HCT116 (cell line): Measurements from ENCODE around the gene CEP70. TPM values are rescaled to one million over a fixed set of nuclear protein-coding genes. Genes with fewer than 3 reads are reported as not detected.

Experiments used
- ATAC-seq: fragments of 200-7000 bp; cut with Tn5 transposase; 2 replicates; pipeline ENCODE4 v1.9.1; 2020; ENCODE audit warnings: mild to moderate bottlenecking, moderate library complexity
- BruUV-seq: library from RNA; stranded (reverse); fragments of 400-500 nt; replicated peaks from 2 replicates; lab custom pipeline; 2021; lab: Mats Ljungman, UMichigan
- CTCF ChIA-PET: fragments of 300-600 bp; sonication (Branson Sonifier 250); formaldehyde crosslinking; loops from one replicate; lab custom pipeline; 2021; ENCODE audit warnings: antibody characterized with exemption; lab: Charles Lee
- POLR2A ChIA-PET: fragments of 300-600, 350-600 bp; sonication (Branson Sonifier 250); formaldehyde crosslinking; loops from one replicate; lab custom pipeline; 2021; ENCODE audit warnings: antibody characterized with exemption; lab: Charles Lee
- RAD21 ChIA-PET, 2 experiments: fragments of 300-600 bp; sonication (Branson Sonifier 250); formaldehyde crosslinking; loops; one replicate each; lab custom pipeline; 2023; ENCODE audit warnings: low total read pairs in 2 of 2; ENCODE audit not compliant: uncharacterized antibody in 2 of 2, unreplicated experiment in 2 of 2, low non-redundant PET in 1 of 2; lab: Charles Lee
- DNase-seq: peaks from one replicate; pipeline ENCODE4 v3.0.0-alpha.2; 2010; ENCODE audit warnings: low read depth, low spot score
- H2AFZ ChIP-seq: fragments of 200-600 bp; shearing (Covaris generic), sonication (generic); 2 replicates; pipeline ENCODE4 v1.6.1; 2017; ENCODE audit warnings: low read depth, mixed run types, mixed read lengths, antibody characterized with exemption, low read length; ENCODE audit not compliant: poor library complexity, severe bottlenecking
- H3K27ac ChIP-seq: 2 replicates; pipeline ENCODE4 v1.5.1; 2012; ENCODE audit warnings: low read depth, low read length
- H3K27me3 ChIP-seq: fragments of 200-600 bp; sonication (generic); 2 replicates; pipeline ENCODE4 v1.6.1; 2016; ENCODE audit warnings: mixed run types, low read length, mixed read lengths; ENCODE audit not compliant: insufficient read depth
- H3K36me3 ChIP-seq, 2 experiments: fragments of 200-500 bp in 1 of 2; fragments of 200-600 bp in 1 of 2; sonication (Bioruptor generic) in 1 of 2; sonication (generic) in 1 of 2; 2 replicates each; pipeline versions ENCODE4 v1.5.1 to v1.6.1; 2014 to 2016; ENCODE audit warnings: low read length in 2 of 2, inconsistent platforms in 1 of 2, mixed read lengths in 1 of 2, mixed run types in 1 of 2; ENCODE audit not compliant: insufficient read depth in 2 of 2, control insufficient read depth in 1 of 2
- H3K4me1 ChIP-seq, 2 experiments: fragments of 200-600 bp in 1 of 2; sonication (generic) in 1 of 2; 2 replicates each; pipeline versions ENCODE4 v1.5.1 to v1.6.1; 2012 to 2017; ENCODE audit warnings: low read length in 2 of 2, inconsistent platforms in 1 of 2, mild to moderate bottlenecking in 1 of 2, mixed read lengths in 1 of 2, mixed run types in 1 of 2, moderate library complexity in 1 of 2; ENCODE audit not compliant: insufficient read depth in 2 of 2, control insufficient read depth in 1 of 2
- H3K4me2 ChIP-seq: fragments of 200-600 bp; sonication (generic); 2 replicates; pipeline ENCODE4 v1.6.1; 2017; ENCODE audit warnings: mixed run types, low read length, mixed read lengths
- H3K4me3 ChIP-seq, 2 experiments: fragments of 200-600 bp in 1 of 2; sonication (generic) in 1 of 2; replicated peaks in 1 of 2; 2 replicates each; pipeline ENCODE4 v1.5.1; 2011 to 2016; ENCODE audit warnings: low read length in 2 of 2, control low read depth in 1 of 2, low read depth in 1 of 2, mild to moderate bottlenecking in 1 of 2, mixed read lengths in 1 of 2, mixed run types in 1 of 2
- H3K79me2 ChIP-seq: fragments of 200-600 bp; sonication (generic); 2 replicates; pipeline ENCODE4 v1.6.1; 2017; ENCODE audit warnings: mild to moderate bottlenecking, mixed run types, low read length, moderate library complexity, mixed read lengths; ENCODE audit not compliant: insufficient read depth
- H3K9ac ChIP-seq: fragments of 200-600 bp; sonication (generic); 2 replicates; pipeline ENCODE4 v1.6.1; 2016; ENCODE audit warnings: low read length, mixed read lengths
- H3K9me2 ChIP-seq: fragments of 200-600 bp; sonication (generic), shearing (Covaris generic); 2 replicates; pipeline ENCODE4 v1.6.1; 2017; ENCODE audit warnings: mixed run types, mild to moderate bottlenecking, moderate library complexity; ENCODE audit not compliant: insufficient read depth
- H3K9me3 ChIP-seq, 2 experiments: fragments of 200-500 bp in 1 of 2; fragments of 200-600 bp in 1 of 2; sonication (Bioruptor generic) in 1 of 2; sonication (generic) in 1 of 2; 2 replicates each; pipeline ENCODE4 v1.6.1; 2014 to 2017; ENCODE audit warnings: low read length in 2 of 2, mixed read lengths in 2 of 2, inconsistent platforms in 1 of 2, low read depth in 1 of 2, mild to moderate bottlenecking in 1 of 2, mixed run types in 1 of 2, moderate library complexity in 1 of 2; ENCODE audit not compliant: control insufficient read depth in 1 of 2, insufficient read depth in 1 of 2
- H4K20me1 ChIP-seq: fragments of 200-600 bp; sonication (generic), shearing (Covaris generic); 2 replicates; pipeline ENCODE4 v1.6.1; 2017; ENCODE audit warnings: mixed run types, mild to moderate bottlenecking, moderate library complexity; ENCODE audit not compliant: insufficient read depth
- ATF3 ChIP-seq: IDR thresholded peaks from 2 replicates; pipeline ENCODE4 v1.6.1; 2012
- CBX3 ChIP-seq: IDR thresholded peaks from 2 replicates; pipeline ENCODE4 v1.6.1; 2012; ENCODE audit warnings: low read depth
- CEBPB ChIP-seq: IDR thresholded peaks from 2 replicates; pipeline ENCODE4 v1.6.1; 2012; ENCODE audit warnings: low read depth
- CTCF ChIP-seq, 3 experiments: fragments of 200-600 bp in 1 of 3; sonication (generic) in 1 of 3; IDR thresholded peaks in 2 of 3; conservative IDR thresholded peaks in 1 of 3; 2 replicates each; pipeline ENCODE4 v1.5.1; 2012 to 2017; ENCODE audit warnings: low read depth in 2 of 3, low read length in 2 of 3, antibody characterized with exemption in 1 of 3, borderline replicate concordance in 1 of 3, control low read depth in 1 of 3, mild to moderate bottlenecking in 1 of 3, mixed read lengths in 1 of 3, mixed run types in 1 of 3, moderate library complexity in 1 of 3; ENCODE audit not compliant: insufficient read depth in 1 of 3
- EGR1 ChIP-seq: IDR thresholded peaks from 2 replicates; pipeline ENCODE4 v1.6.1; 2012; ENCODE audit warnings: low read depth
- ELF1 ChIP-seq: IDR thresholded peaks from 2 replicates; pipeline ENCODE4 v1.6.1; 2012; ENCODE audit warnings: low read depth, borderline replicate concordance
- EZH2 ChIP-seq: fragments of 200-600 bp; sonication (generic); IDR thresholded peaks from 2 replicates; pipeline ENCODE4 v1.6.1; 2017; ENCODE audit warnings: antibody characterized with exemption, mixed run types
- EZH2phosphoT487 ChIP-seq: fragments of 200-600 bp; IDR thresholded peaks from 2 replicates; pipeline ENCODE4 v1.6.1; 2018; ENCODE audit warnings: antibody characterized with exemption, borderline replicate concordance
- FOSL1 ChIP-seq: IDR thresholded peaks from 2 replicates; pipeline ENCODE4 v1.6.1; 2012; ENCODE audit warnings: low read depth
- MAX ChIP-seq: IDR thresholded peaks from 2 replicates; pipeline ENCODE4 v1.6.1; 2012
- POLR2A ChIP-seq: IDR thresholded peaks from 2 replicates; pipeline ENCODE4 v1.7.0; 2011; ENCODE audit warnings: borderline replicate concordance; ENCODE audit not compliant: insufficient read depth, insufficient read length; ENCODE audit errors: extremely low read depth
- POLR2AphosphoS5 ChIP-seq: IDR thresholded peaks from 2 replicates; pipeline ENCODE4 v1.6.1; 2011; ENCODE audit warnings: mild to moderate bottlenecking, low read depth, low read length, moderate library complexity
- REST ChIP-seq: IDR thresholded peaks from 2 replicates; pipeline ENCODE4 v1.6.1; 2012; ENCODE audit warnings: low read depth
- SIN3A ChIP-seq: IDR thresholded peaks from 2 replicates; pipeline ENCODE4 v1.6.1; 2012; ENCODE audit warnings: low read depth
- SP1 ChIP-seq: IDR thresholded peaks from 2 replicates; pipeline ENCODE4 v1.6.1; 2012; ENCODE audit warnings: low read depth
- SRF ChIP-seq: IDR thresholded peaks from 2 replicates; pipeline ENCODE4 v1.6.1; 2012; ENCODE audit warnings: low read depth
- TCF7L2 ChIP-seq: IDR thresholded peaks from 2 replicates; pipeline ENCODE4 v1.7.0; 2011; ENCODE audit warnings: borderline replicate concordance, inconsistent platforms; ENCODE audit not compliant: insufficient read depth, insufficient read length; ENCODE audit errors: extremely low read depth
- YY1 ChIP-seq: IDR thresholded peaks from 2 replicates; pipeline ENCODE4 v1.6.1; 2011; ENCODE audit warnings: low read length, low read depth, moderate library complexity, mild to moderate bottlenecking; ENCODE audit not compliant: insufficient replicate concordance; ENCODE audit errors: extremely low read depth
- ZFX ChIP-seq: fragments of 450-650 bp; IDR thresholded peaks from 2 replicates; pipeline ENCODE4 v1.6.1; 2017
- ZNF274 ChIP-seq: fragments of 200-500 bp; sonication (Bioruptor generic); IDR thresholded peaks from 2 replicates; pipeline ENCODE4 v1.6.1; 2014; ENCODE audit warnings: mild to moderate bottlenecking, low read depth, low read length, inconsistent platforms
- intact Hi-C: fragments of 100-400 bp; cut with micrococcal nuclease; formaldehyde crosslinking; loops from 2 replicates; pipeline ENCODE4 v1.10.0; 2022
- total RNA-seq: library from RNA; stranded (reverse); gene quantifications from one replicate; pipeline ENCODE4 v1.2.1, GENCODE V29; 2021; ENCODE audit not compliant: unreplicated experiment

CEP70 gene
- total RNA-seq, 1 experiment from 2014 or later: 38.7 TPM

GRCh38 chr3:138608322-138609135 lies 14.5 kb upstream of the CEP70 start, which contains the start of gene FAIM:
TSS of gene FAIM (plus strand) at chr3:138608771. CDS start at chr3:138619727, 10,956 bp downstream.
- no peaks in the 10 kb centered on the region for H3K9me2 ChIP-seq
- ChIA-PET CTCF (interaction anchor here (1.6 to 3.4 kb wide), 2 partner anchors 14 to 307 kb away, joined by 5 to 13 read pairs; partner anchors contain the start of gene CEP70), RAD21 (interaction anchor here in 1 of 2 experiments (0.7 kb wide), 1 partner anchor 301 kb away, joined by 3 read pairs; no protein-coding TSS in a partner anchor), POLR2A (interaction anchor here (0.7 to 1.1 kb wide), 2 partner anchors 14 to 303 kb away, joined by 3 to 4 read pairs; partner anchors contain the start of gene CEP70)
- peak within 1 kb of the TSS; percentile 60 to 71 for H3K4me3 ChIP-seq
- no peaks in the 10 kb centered on the region for H4K20me1 ChIP-seq
- H3K36me3 ChIP-seq: no peaks in the 10 kb centered on the region
- no peak within 1 kb of the TSS for H2AFZ ChIP-seq
- peak; percentile 46 for DNase-seq
- BruUV-seq: no TSS peak
- peak; percentile 87 for ATAC-seq
- H3K79me2 ChIP-seq: peaks cover 23% of the 10 kb centered on the region
- peak within 1 kb of the TSS; percentile 89 for H3K27ac ChIP-seq
- no peaks in the 10 kb centered on the region for H3K9me3 ChIP-seq
- peak within 1 kb of the TSS; percentile 92 for H3K4me2 ChIP-seq
- peaks cover 7 to 25% of the 10 kb centered on the region in 2 experiments for H3K4me1 ChIP-seq
- intact Hi-C loops: loop anchor here (5.0 kb wide), 1 partner anchor 309 kb away; no protein-coding TSS in a partner anchor
- no peaks in the 10 kb centered on the region for H3K27me3 ChIP-seq
- peak within 1 kb of the TSS; percentile 84 for H3K9ac ChIP-seq
- TF ChIP-seq CBX3 (peak; percentile 40; the same call in 1 of the 2 replicates), FOSL1 (no peak), SP1 (no peak), EGR1 (no peak), CTCF (IDR thresholded peaks at IDR 0.05 in 2 of 3, conservative IDR thresholded peaks at IDR 0.05 in 1 of 3; ENCODE audit: borderline replicate concordance in 1 of 3, insufficient read depth in 1 of 3, low read depth in 2 of 3, low read length in 2 of 3) (no peak), POLR2A (no peak), TCF7L2 (peak; percentile 88), MAX (peak; percentile 79), YY1 (peak; percentile 83), REST (no peak), ZFX (peak; percentile 100), ELF1 (no peak), SIN3A (0 out of 2 replicates have a peak, but pooled peaks have one; percentile 32), POLR2AphosphoS5 (peak; percentile 76), EZH2phosphoT487 (no peak), SRF (no peak), EZH2 (no peak), CEBPB (no peak), ATF3 (no peak), ZNF274 (no peak)
